Measurements from ENCODE around the gene DHRS2. TPM values are rescaled to one million over a fixed set of nuclear protein-coding genes. Genes with fewer than 3 reads are reported as not detected.
"Not testable (repeated sequence)": the region's sequence is repeated elsewhere in the genome, so short reads cannot be mapped to it uniquely, and the experiment has no call there.

The DHRS2 gene
- total RNA-seq, 2 experiments from 2014 or later, result not detected

DNA sequence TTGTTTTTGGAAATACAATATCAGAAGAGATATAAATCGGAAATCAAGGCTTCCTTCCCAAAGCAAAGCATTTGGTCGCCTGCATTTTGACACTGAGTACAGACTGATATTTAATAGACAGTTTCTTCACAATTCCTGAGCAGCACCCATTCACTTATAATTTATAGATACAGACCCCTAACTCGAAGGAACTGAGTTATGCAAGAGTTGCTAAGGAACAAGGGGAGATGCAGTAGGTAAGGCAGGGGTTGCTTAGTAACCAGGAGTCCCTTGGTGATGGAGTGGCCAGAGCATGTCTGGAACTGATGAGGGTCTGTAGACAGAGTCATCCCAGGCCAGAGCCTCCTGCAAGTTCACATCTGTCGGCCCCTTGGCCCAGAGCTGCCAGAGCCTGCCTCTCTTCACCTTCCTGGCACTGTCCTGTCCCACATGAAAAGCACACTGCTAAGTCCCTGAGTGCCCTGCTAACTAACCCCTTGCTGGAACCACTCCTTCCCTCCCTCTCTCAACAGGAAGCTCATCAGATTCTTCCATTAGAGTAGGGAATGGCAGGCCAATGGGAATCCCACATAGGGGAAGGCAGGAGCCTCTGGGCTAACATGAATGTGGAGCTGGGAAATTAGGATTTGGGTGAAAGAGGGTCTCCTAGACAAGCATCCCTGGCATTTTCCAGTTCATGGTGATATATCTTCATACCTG is 3.6 kb upstream of the DHRS2 start:
- ChIA-PET POLR2A (interaction anchor here (0.6 to 0.8 kb wide), 2 partner anchors 19 to 33 kb away, joined by 3 read pairs; no protein-coding TSS in a partner anchor), CTCF (ENCODE audit: unreplicated experiment) (interaction anchor here (0.8 to 1.7 kb wide), 3 partner anchors 20 to 278 kb away, joined by 4 to 5 read pairs (median 4); no protein-coding TSS in a partner anchor)
- Histone ChIP-seq H3K79me2 (ENCODE audit: insufficient read depth, low read depth, low read length) (no peaks in the 10 kb centered on the region), H3K4me1 (ENCODE audit: insufficient read depth, low read length, poor library complexity, severe bottlenecking) (no peaks in the 10 kb centered on the region), H3K4me2 (ENCODE audit: low read length) (no peak overlapping the region), H3K27ac (ENCODE audit: low read depth, low read length, poor library complexity, severe bottlenecking) (no peak overlapping the region), H3K9me3 (ENCODE audit: low read length) (no peaks in the 10 kb centered on the region), H3K9me2 (ENCODE audit: insufficient read depth, low read length) (no peaks in the 10 kb centered on the region), H3K4me3 (ENCODE audit: low read depth, low read length, poor library complexity, severe bottlenecking) (no peak overlapping the region), H3K36me3 (ENCODE audit: insufficient read depth, low read length) (no peaks in the 10 kb centered on the region), H4K20me1 (ENCODE audit: insufficient read depth, low read length) (no peaks in the 10 kb centered on the region), H2AFZ (ENCODE audit: low read length) (peak overlapping the region; percentile 45; the same call in 1 of the 2 replicates)
- intact Hi-C loops (cut with micrococcal nuclease; ENCODE audit: unreplicated experiment), result loop anchor here (10.0 kb wide), 1 partner anchor 292 kb away; no protein-coding TSS in a partner anchor
- BruUV-seq (replicated peaks), result no TSS peak
- DNase-seq (ENCODE audit: low spot score), result no peak
- no peak for TF ChIP-seq CTCF (conservative IDR thresholded peaks at IDR 0.05; ENCODE audit: low read length)
- no peak for TF ChIP-seq EZH2phosphoT487 (IDR thresholded peaks at IDR 0.05; ENCODE audit: borderline replicate concordance, low read depth, low read length)

- CTCF ChIA-PET (ENCODE audit: unreplicated experiment), result interaction anchor here (0.6 to 1.7 kb wide), 2 partner anchors 277 to 667 kb away, joined by 3 to 4 read pairs; no protein-coding TSS in a partner anchor
- intact Hi-C loops (cut with micrococcal nuclease; ENCODE audit: unreplicated experiment), result loop anchor here (10.0 kb wide), 1 partner anchor 292 kb away; no protein-coding TSS in a partner anchor
- H3K36me3 ChIP-seq (ENCODE audit: insufficient read depth, low read length), result no peaks in the 10 kb centered on the region
- no peak overlapping the region for H3K4me2 ChIP-seq (ENCODE audit: low read length)
- POLR2A ChIA-PET, result interaction anchor here (0.6 to 0.8 kb wide), 3 partner anchors 20 to 234 kb away, joined by 3 read pairs; no protein-coding TSS in a partner anchor
- no peak for DNase-seq (ENCODE audit: low spot score)
- no peaks in the 10 kb centered on the region for H3K9me2 ChIP-seq (ENCODE audit: insufficient read depth, low read length)
- H3K4me1 ChIP-seq (ENCODE audit: insufficient read depth, low read length, poor library complexity, severe bottlenecking), result no peaks in the 10 kb centered on the region
- BruUV-seq (replicated peaks), result no TSS peak
- no peaks in the 10 kb centered on the region for H3K79me2 ChIP-seq (ENCODE audit: insufficient read depth, low read depth, low read length)
- no peak overlapping the region for H3K4me3 ChIP-seq (ENCODE audit: low read depth, low read length, poor library complexity, severe bottlenecking)
- H3K9me3 ChIP-seq (ENCODE audit: low read length), result no peaks in the 10 kb centered on the region
- no peak overlapping the region for H2AFZ ChIP-seq (ENCODE audit: low read length)
- no peaks in the 10 kb centered on the region for H4K20me1 ChIP-seq (ENCODE audit: insufficient read depth, low read length)
- no peak for TF ChIP-seq CTCF (conservative IDR thresholded peaks at IDR 0.05; ENCODE audit: low read length)
- TF ChIP-seq EZH2phosphoT487 (IDR thresholded peaks at IDR 0.05; ENCODE audit: borderline replicate concordance, low read depth, low read length), result no peak
- no peak overlapping the region for H3K27ac ChIP-seq (ENCODE audit: low read depth, low read length, poor library complexity, severe bottlenecking)
Measured at GRCh38 chr14:23633160-23633701, 2.9 kb upstream of the DHRS2 start.

DNA sequence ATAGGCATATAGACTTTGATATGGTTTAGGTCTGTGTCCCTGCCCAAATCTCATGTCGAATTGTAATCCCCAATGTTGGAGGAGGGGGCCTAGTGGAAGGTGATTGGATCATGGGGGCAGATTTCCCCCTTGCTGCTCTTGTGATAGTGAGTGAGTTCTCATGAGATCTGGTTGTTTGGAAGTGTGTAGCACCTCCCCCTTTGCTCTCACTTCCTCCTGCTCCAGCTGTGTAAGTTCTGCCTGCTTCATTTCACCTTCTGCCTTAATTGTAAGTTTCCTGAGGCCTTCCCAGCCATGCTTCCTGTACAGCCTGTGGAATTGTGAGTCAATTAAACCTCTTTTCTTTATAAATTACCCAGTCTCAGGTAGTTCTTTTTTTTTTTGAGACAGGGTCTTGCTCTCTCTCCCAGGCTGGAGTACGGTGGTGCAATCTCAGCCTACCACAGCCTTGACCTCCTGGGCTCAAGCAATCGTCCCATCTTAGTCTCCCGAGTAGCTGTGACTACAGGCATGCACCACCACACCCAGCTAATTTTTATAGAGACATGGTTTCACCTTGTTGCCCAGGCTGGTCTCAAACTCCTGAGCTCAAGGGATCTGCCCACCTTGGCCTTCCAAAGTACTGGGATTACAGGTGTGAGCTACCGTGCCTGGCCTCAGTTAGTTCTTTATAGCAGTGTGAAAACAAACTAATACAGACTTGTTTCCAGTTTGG is 1.3 kb upstream of the DHRS2 start:
- H3K4me2 ChIP-seq (ENCODE audit: low read length); H3K27ac ChIP-seq (ENCODE audit: low read depth, low read length, poor library complexity, severe bottlenecking); H3K36me3 ChIP-seq (ENCODE audit: insufficient read depth, low read length); POLR2A ChIA-PET; H3K9me2 ChIP-seq (ENCODE audit: insufficient read depth, low read length); H2AFZ ChIP-seq (ENCODE audit: low read length); DNase-seq (ENCODE audit: low spot score); H3K9me3 ChIP-seq (ENCODE audit: low read length); CTCF ChIA-PET (ENCODE audit: unreplicated experiment); H3K4me1 ChIP-seq (ENCODE audit: insufficient read depth, low read length, poor library complexity, severe bottlenecking); BruUV-seq (replicated peaks); H3K4me3 ChIP-seq (ENCODE audit: low read depth, low read length, poor library complexity, severe bottlenecking); H4K20me1 ChIP-seq (ENCODE audit: insufficient read depth, low read length); H3K79me2 ChIP-seq (ENCODE audit: insufficient read depth, low read depth, low read length): not testable (repeated sequence)
- intact Hi-C loops (cut with micrococcal nuclease; ENCODE audit: unreplicated experiment), result loop anchor here (10.0 kb wide), 1 partner anchor 290 kb away; no protein-coding TSS in a partner anchor

DNA sequence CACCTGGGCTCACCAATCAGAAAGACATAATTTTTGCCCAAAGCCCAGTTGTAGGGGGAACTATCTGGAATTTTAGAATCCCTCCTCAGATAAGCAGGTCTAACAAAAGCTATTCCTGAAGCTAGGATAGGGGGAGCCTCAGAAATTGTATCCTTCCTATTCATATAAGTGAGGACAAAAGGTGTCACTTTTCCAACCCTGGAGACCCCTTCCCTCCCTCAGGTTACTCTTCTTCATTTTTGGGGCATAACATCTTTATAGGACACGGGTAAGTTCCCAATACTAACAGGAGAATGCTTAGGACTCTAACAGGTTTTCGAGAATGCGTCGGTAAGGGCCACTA is 1.1 kb downstream of the DHRS2 start:
- CTCF ChIA-PET (ENCODE audit: unreplicated experiment); BruUV-seq (replicated peaks); H3K9me2 ChIP-seq (ENCODE audit: insufficient read depth, low read length); H3K79me2 ChIP-seq (ENCODE audit: insufficient read depth, low read depth, low read length); DNase-seq (ENCODE audit: low spot score); H4K20me1 ChIP-seq (ENCODE audit: insufficient read depth, low read length); H3K27ac ChIP-seq (ENCODE audit: low read depth, low read length, poor library complexity, severe bottlenecking); H3K4me3 ChIP-seq (ENCODE audit: low read depth, low read length, poor library complexity, severe bottlenecking); H3K9me3 ChIP-seq (ENCODE audit: low read length); H2AFZ ChIP-seq (ENCODE audit: low read length); H3K4me1 ChIP-seq (ENCODE audit: insufficient read depth, low read length, poor library complexity, severe bottlenecking); H3K4me2 ChIP-seq (ENCODE audit: low read length); POLR2A ChIA-PET; H3K36me3 ChIP-seq (ENCODE audit: insufficient read depth, low read length): not testable (repeated sequence)
- intact Hi-C loops (cut with micrococcal nuclease; ENCODE audit: unreplicated experiment), result loop anchor here (10.0 kb wide), 1 partner anchor 288 kb away; no protein-coding TSS in a partner anchor

Measured in OCI-LY7 (cell line).